H1 (cell line): ENCODE measurements around the gene ATG5. TPM values are rescaled to one million over a fixed set of nuclear protein-coding genes. Genes with fewer than 3 reads are reported as not detected.

Experiments used
- CTCF ChIA-PET: fragments of 300-600 bp; sonication (Branson Sonifier 250); formaldehyde crosslinking; loops from one replicate; lab custom pipeline; 2021; ENCODE audit not compliant: partially characterized antibody; lab: Charles Lee
- POLR2A ChIA-PET: fragments of 300-600 bp; sonication (Branson Sonifier 250); formaldehyde crosslinking; loops from one replicate; lab custom pipeline; 2021; ENCODE audit warnings: inconsistent platforms; ENCODE audit not compliant: partially characterized antibody; lab: Charles Lee
- DNase-seq, 2 experiments: peaks; one replicate each; pipeline versions ENCODE4 v3.0.0 to v3.0.0-alpha.2; 2010 to 2022; ENCODE audit warnings: low spot score in 2 of 2, low read depth in 1 of 2, mixed read lengths in 1 of 2
- FAIRE-seq: peaks from 2 replicates; lab custom pipeline; 2011; peaks lifted over from hg19 to GRCh38; lab: Jason Lieb, UNC
- H2AFZ ChIP-seq: 2 replicates; pipeline ENCODE4 v1.8.1; 2012; ENCODE audit warnings: low read length, inconsistent platforms
- H2AK5ac ChIP-seq: 2 replicates; pipeline ENCODE4 v1.6.1; 2013; ENCODE audit warnings: low read depth, low read length
- H2BK120ac ChIP-seq: replicated peaks from 2 replicates; pipeline ENCODE3; 2013; ENCODE audit warnings: low read depth, low read length, inconsistent platforms
- H2BK12ac ChIP-seq: 2 replicates; pipeline ENCODE4 v1.6.1; 2013; ENCODE audit warnings: low read depth, low read length
- H2BK15ac ChIP-seq: 2 replicates; pipeline ENCODE4 v1.6.1; 2013; ENCODE audit warnings: low read length
- H2BK20ac ChIP-seq: 2 replicates; pipeline ENCODE4 v1.6.1; 2013; ENCODE audit warnings: low read length
- H2BK5ac ChIP-seq: 2 replicates; pipeline ENCODE4 v1.6.1; 2013; ENCODE audit warnings: low read depth, low read length
- H3K14ac ChIP-seq: 2 replicates; pipeline ENCODE4 v1.6.1; 2013; ENCODE audit warnings: inconsistent platforms; ENCODE audit not compliant: insufficient read length
- H3K18ac ChIP-seq: 2 replicates; pipeline ENCODE4 v1.6.1; 2013; ENCODE audit warnings: low read length; ENCODE audit errors: extremely low read depth
- H3K23ac ChIP-seq: 2 replicates; pipeline ENCODE4 v1.6.1; 2013; ENCODE audit warnings: inconsistent platforms; ENCODE audit not compliant: insufficient read length
- H3K23me2 ChIP-seq: 2 replicates; pipeline ENCODE4 v1.6.1; 2013; ENCODE audit warnings: low read depth, low read length
- H3K27ac ChIP-seq: 2 replicates; pipeline ENCODE4 v1.6.1; 2011; ENCODE audit warnings: low read depth, low read length, inconsistent platforms
- H3K27me3 ChIP-seq, 4 experiments: replicated peaks in 1 of 4; 1 replicate in 1 of 4; 2 replicates in 3 of 4; pipeline versions ENCODE4 v1.6.1 to v1.8.1; 2011 to 2013; ENCODE audit warnings: low read length in 3 of 4, mild to moderate bottlenecking in 3 of 4, inconsistent platforms in 2 of 4, mixed read lengths in 2 of 4, moderate library complexity in 1 of 4; ENCODE audit not compliant: control insufficient read depth in 3 of 4, insufficient read depth in 3 of 4; ENCODE audit errors: extremely low read depth in 1 of 4
- H3K36me3 ChIP-seq, 4 experiments: 2 replicates each; pipeline versions ENCODE4 v1.6.1 to v1.8.1; 2011 to 2013; ENCODE audit warnings: mild to moderate bottlenecking in 4 of 4, low read length in 3 of 4, moderate library complexity in 2 of 4, control low read depth in 1 of 4, inconsistent platforms in 1 of 4; ENCODE audit not compliant: insufficient read depth in 4 of 4, control insufficient read depth in 2 of 4
- H3K4ac ChIP-seq: replicated peaks from 2 replicates; pipeline ENCODE3; 2013; ENCODE audit warnings: low read length, low read depth, mixed read lengths, inconsistent platforms; ENCODE audit not compliant: insufficient read length
- H3K4me1 ChIP-seq, 4 experiments: replicated peaks in 1 of 4; 1 replicate in 1 of 4; 2 replicates in 3 of 4; pipeline versions ENCODE4 v1.6.1 to v1.8.1; 2011 to 2013; ENCODE audit warnings: low read length in 3 of 4, inconsistent platforms in 2 of 4, mixed read lengths in 1 of 4; ENCODE audit not compliant: insufficient read depth in 4 of 4, control insufficient read depth in 3 of 4
- H3K4me2 ChIP-seq, 2 experiments: 2 replicates each; pipeline versions ENCODE4 v1.6.1 to v1.8.1; 2011 to 2013; ENCODE audit warnings: low read depth in 2 of 2, low read length in 2 of 2, control low read depth in 1 of 2, inconsistent platforms in 1 of 2, mild to moderate bottlenecking in 1 of 2; ENCODE audit not compliant: insufficient read depth in 1 of 2
- H3K4me3 ChIP-seq, 4 experiments: fragments of 200-600, 300-600 bp in 1 of 4; sonication (generic), shearing (Covaris generic), sonication (Bioruptor Twin) in 1 of 4; 2 replicates each; pipeline versions ENCODE4 v1.5.1 to v1.8.1; 2011 to 2016; ENCODE audit warnings: low read length in 4 of 4, low read depth in 3 of 4, control low read depth in 2 of 4, inconsistent platforms in 2 of 4, mild to moderate bottlenecking in 2 of 4, mixed read lengths in 1 of 4, moderate library complexity in 1 of 4; ENCODE audit not compliant: insufficient read depth in 2 of 4; ENCODE audit errors: extremely low read depth in 1 of 4
- H3K56ac ChIP-seq: replicated peaks from 2 replicates; pipeline ENCODE3; 2013; ENCODE audit warnings: low read depth, mild to moderate bottlenecking, mixed read lengths, low read length, inconsistent platforms; ENCODE audit not compliant: insufficient read length
- H3K79me1 ChIP-seq: 2 replicates; pipeline ENCODE4 v1.6.1; 2013; ENCODE audit warnings: low read depth, low read length, control low read depth
- H3K79me2 ChIP-seq, 2 experiments: 2 replicates each; pipeline versions ENCODE4 v1.6.1 to v1.8.1; 2012 to 2013; ENCODE audit warnings: low read length in 2 of 2, mild to moderate bottlenecking in 2 of 2, inconsistent platforms in 1 of 2; ENCODE audit not compliant: insufficient read depth in 2 of 2, control insufficient read depth in 1 of 2
- H3K9ac ChIP-seq, 4 experiments: replicated peaks in 1 of 4; 1 replicate in 1 of 4; 2 replicates in 3 of 4; pipeline versions ENCODE4 v1.6.1 to v1.8.1; 2011 to 2013; ENCODE audit warnings: low read depth in 3 of 4, low read length in 3 of 4, control low read depth in 2 of 4, mild to moderate bottlenecking in 2 of 4, moderate library complexity in 2 of 4, inconsistent platforms in 1 of 4; ENCODE audit errors: extremely low read depth in 1 of 4
- H3K9me3 ChIP-seq, 2 experiments: 2 replicates each; pipeline versions ENCODE4 v1.6.1 to v1.8.1; 2012 to 2013; ENCODE audit warnings: mild to moderate bottlenecking in 2 of 2, moderate library complexity in 2 of 2, control low read depth in 1 of 2, inconsistent platforms in 1 of 2, low read depth in 1 of 2, low read length in 1 of 2, mixed read lengths in 1 of 2; ENCODE audit not compliant: insufficient read depth in 2 of 2
- H4K20me1 ChIP-seq, 2 experiments: replicated peaks in 1 of 2; 2 replicates each; pipeline versions ENCODE3 to v1.8.1; 2011 to 2013; ENCODE audit warnings: inconsistent platforms in 2 of 2, low read length in 2 of 2, mild to moderate bottlenecking in 1 of 2; ENCODE audit not compliant: insufficient read depth in 2 of 2, control insufficient read depth in 1 of 2
- H4K5ac ChIP-seq: 2 replicates; pipeline ENCODE4 v1.6.1; 2013; ENCODE audit warnings: low read length, low read depth, mixed read lengths, inconsistent platforms; ENCODE audit not compliant: insufficient read length
- H4K8ac ChIP-seq: 2 replicates; pipeline ENCODE4 v1.8.0; 2013; ENCODE audit warnings: mild to moderate bottlenecking, moderate library complexity, low read length, inconsistent platforms; ENCODE audit not compliant: insufficient read depth; ENCODE audit errors: extremely low read depth
- H4K91ac ChIP-seq: replicated peaks from 2 replicates; pipeline ENCODE3; 2013; ENCODE audit warnings: low read length, mixed read lengths, inconsistent platforms; ENCODE audit not compliant: insufficient read length
- CHD1 ChIP-seq: IDR thresholded peaks from 2 replicates; pipeline ENCODE4 v1.6.1; 2012; ENCODE audit warnings: low read depth, low read length, improper control_type of control experiment
- CTCF ChIP-seq, 3 experiments: IDR thresholded peaks; 1 replicate in 2 of 3; 2 replicates in 1 of 3; pipeline versions ENCODE4 v1.5.1 to v1.6.1; 2011; ENCODE audit warnings: low read length in 3 of 3, mild to moderate bottlenecking in 3 of 3, inconsistent platforms in 2 of 3, low read depth in 1 of 3, moderate library complexity in 1 of 3; ENCODE audit not compliant: insufficient read depth in 1 of 3; ENCODE audit errors: control extremely low read depth in 1 of 3
- HDAC6 ChIP-seq: IDR thresholded peaks from one replicate; pipeline ENCODE4 v1.7.1; 2012; ENCODE audit warnings: low read depth, mild to moderate bottlenecking, inconsistent platforms, low read length, moderate library complexity
- JUN ChIP-seq: IDR thresholded peaks from 2 replicates; pipeline ENCODE4 v1.6.1; 2011; ENCODE audit warnings: low read depth, mild to moderate bottlenecking, improper control_type of control experiment, low read length
- RAD21 ChIP-seq, 2 experiments: IDR thresholded peaks in 1 of 2; conservative IDR thresholded peaks in 1 of 2; 2 replicates each; pipeline ENCODE4 v1.6.1; 2011; ENCODE audit warnings: low read depth in 2 of 2, low read length in 2 of 2, improper control_type of control experiment in 1 of 2, inconsistent platforms in 1 of 2, mild to moderate bottlenecking in 1 of 2, moderate library complexity in 1 of 2
- SIN3A ChIP-seq, 2 experiments: IDR thresholded peaks in 1 of 2; conservative IDR thresholded peaks in 1 of 2; 2 replicates each; pipeline ENCODE4 v1.6.1; 2011 to 2012; ENCODE audit warnings: low read length in 2 of 2, improper control_type of control experiment in 1 of 2, low read depth in 1 of 2, mild to moderate bottlenecking in 1 of 2
- SIX5 ChIP-seq: IDR thresholded peaks from 2 replicates; pipeline ENCODE4 v1.6.1; 2011; ENCODE audit warnings: mild to moderate bottlenecking, low read depth, low read length
- SP1 ChIP-seq: IDR thresholded peaks from 2 replicates; pipeline ENCODE4 v1.6.1; 2011; ENCODE audit warnings: low read depth, low read length
- TAF1 ChIP-seq: IDR thresholded peaks from 2 replicates; pipeline ENCODE4 v1.6.1; 2011; ENCODE audit warnings: mild to moderate bottlenecking, low read depth, low read length
- ZNF274 ChIP-seq: IDR thresholded peaks from 2 replicates; pipeline ENCODE4 v1.7.0; 2012; ENCODE audit warnings: low read length, borderline replicate concordance; ENCODE audit errors: extremely low read depth
- WGBS, 2 experiments: shearing (Covaris generic) in 1 of 2; methylation state at CpG; one replicate each; pipeline versions ENCODE4 v1.1.6 to v1.1.7; 2013 to 2015; ENCODE audit warnings: low lambda C conversion rate in 2 of 2, mixed read lengths in 2 of 2, inconsistent platforms in 1 of 2, low coverage in 1 of 2, missing lambda C conversion rate in 1 of 2; ENCODE audit not compliant: insufficient replicate concordance in 2 of 2, insufficient coverage in 1 of 2, insufficient read length in 1 of 2; ENCODE audit errors: extremely low coverage in 1 of 2, missing lambda C conversion rate in 1 of 2; 5-methylcytosine and 5-hydroxymethylcytosine counted together
- polyA plus RNA-seq, 7 experiments: library from polyadenylated mRNA; depleted of rRNA in 3 of 7; stranded (reverse) in 5 of 7; unstranded in 2 of 7; fragments of >200 nt in 5 of 7; fragments of 200-250 nt in 2 of 7; gene quantifications; 1 replicate in 5 of 7; 2 replicates in 1 of 7; 4 replicates in 1 of 7; pipeline versions ENCODE4 v1.2.1 to v1.2.3, GENCODE V29; 2011 to 2013; ENCODE audit warnings: missing spikeins in 2 of 7, mixed read lengths in 2 of 7
- total RNA-seq: library from RNA; stranded (reverse); fragmentation: NEBNext Ultra II Directional; extraction: Animal tissue kit (Norgen Biotek cat#: 25700); gene quantifications from 2 replicates; pipeline ENCODE4 v1.2.1, GENCODE V29; 2021

The ATG5 gene
- total and polyA plus RNA-seq, 2 of the 8 experiments (the other 6 are each of a cell fraction or from before 2014, with no cell fraction given), result 18.2 to 39.0 TPM

- H2BK20ac ChIP-seq, result no peak overlapping the region
- no peaks in the 10 kb centered on the region for H3K9me3 ChIP-seq
- no peak overlapping the region for H3K4me2 ChIP-seq
- no peak overlapping the region for H4K8ac ChIP-seq
- H2BK5ac ChIP-seq, result no peak overlapping the region
- POLR2A ChIA-PET, result interaction anchor here (0.6 kb wide), 1 partner anchor 785 kb away, joined by 3 read pairs; no protein-coding TSS in a partner anchor
- DNase-seq, result no peak
- no peak overlapping the region for H3K4ac ChIP-seq
- no peak overlapping the region for H3K4me3 ChIP-seq
- no peak overlapping the region for H3K18ac ChIP-seq
- no peak overlapping the region for H2AFZ ChIP-seq
- H2AK5ac ChIP-seq, result no peak overlapping the region
- no peak overlapping the region for H3K23ac ChIP-seq
- H3K79me1 ChIP-seq, result no peaks in the 10 kb centered on the region
- H2BK15ac ChIP-seq, result no peak overlapping the region
- no peaks in the 10 kb centered on the region; a peak in 1 of 7 replicates for H3K4me1 ChIP-seq
- no peak overlapping the region for H3K9ac ChIP-seq
- TF ChIP-seq JUN, result no peak
- TF ChIP-seq SIN3A (conservative IDR thresholded peaks at IDR 0.05 in 1 of 2, IDR thresholded peaks at IDR 0.05 in 1 of 2; ENCODE audit: low read depth in 1 of 2, low read length in 2 of 2), result no peak
- no peak for TF ChIP-seq ZNF274
- no peak for TF ChIP-seq SIX5
- no peak for TF ChIP-seq RAD21 (IDR thresholded peaks at IDR 0.05 in 1 of 2, conservative IDR thresholded peaks at IDR 0.05 in 1 of 2; ENCODE audit: low read depth in 2 of 2, low read length in 2 of 2)
- TF ChIP-seq SP1, result no peak
- TF ChIP-seq TAF1, result no peak
- TF ChIP-seq HDAC6, result no peak
- TF ChIP-seq CTCF (IDR thresholded peaks at IDR 0.05; ENCODE audit: control extremely low read depth in 1 of 3, insufficient read depth in 1 of 3, low read depth in 1 of 3, low read length in 3 of 3), result no peak
- no peak for TF ChIP-seq CHD1
- TF ChIP-seq, all 59 proteins: peak for 0
- WGBS, 2 experiments, result 95% methylated on average over 2 of the region's 2 CpGs; no CpG with 5 or more reads in 1 of the 2 experiments
- Histone ChIP-seq H3K14ac (no peak overlapping the region), H3K36me3 (no peaks in the 10 kb centered on the region), H2BK12ac (no peak overlapping the region), H3K79me2 (no peaks in the 10 kb centered on the region), H4K91ac (no peak overlapping the region), H4K20me1 (no peaks in the 10 kb centered on the region), H3K27ac (no peak overlapping the region), H2BK120ac (no peak overlapping the region), H3K27me3 (no peaks in the 10 kb centered on the region), H4K5ac (no peak overlapping the region), H3K56ac (no peak overlapping the region), H3K23me2 (no peaks in the 10 kb centered on the region)
- no peak for FAIRE-seq
- CTCF ChIA-PET, result interaction anchor here (0.7 to 2.5 kb wide), 8 partner anchors 11 to 939 kb away, joined by 3 to 11 read pairs (median 3); no protein-coding TSS in a partner anchor
Measured at GRCh38 chr6:106177786-106178185, 147.8 kb downstream of the ATG5 start.
